Measurements from ENCODE around the gene FLT3.
A peak's percentile ranks its signal among the peaks of the same experiment; 100 is the strongest.

The FLT3 gene

GRCh38 chr13:28138012-28138755 lies 37.8 kb upstream of the FLT3 start, which contains the start of gene PAN3:
PAN3 (plus strand) TSS chr13:28138545; CDS start chr13:28138658, 113 bp downstream.
- TF ChIP-seq CTCF (IDR thresholded peaks at IDR 0.05; ENCODE audit: low read depth, low read length) = peak; percentile 11
- DNase-seq (ENCODE audit: low read depth in 2 of 2) = peak; percentile 92 to 94
- H3K4me3 ChIP-seq (replicated peaks in 1 of 2; ENCODE audit: low read depth in 2 of 2, low read length in 2 of 2) = peak within 1 kb of the TSS; percentile 76 to 84

GRCh38 chr13:28137596-28137995 lies 37.2 kb upstream of the FLT3 start:
- peak overlapping the region; percentile 76 to 84 for H3K4me3 ChIP-seq (replicated peaks in 1 of 2; ENCODE audit: low read depth in 2 of 2, low read length in 2 of 2)
- TF ChIP-seq CTCF (IDR thresholded peaks at IDR 0.05; ENCODE audit: low read depth, low read length) = no peak
- peak; percentile 20 to 22 for DNase-seq (ENCODE audit: low read depth in 2 of 2)

- TF ChIP-seq CTCF (IDR thresholded peaks at IDR 0.05; ENCODE audit: low read depth, low read length) = no peak
- DNase-seq (ENCODE audit: low read depth in 2 of 2) = no peak
- peak overlapping the region in 1 of 2 donors; percentile 84 for H3K4me3 ChIP-seq (replicated peaks in 1 of 2; ENCODE audit: low read depth in 2 of 2, low read length in 2 of 2)
Measured at GRCh38 chr13:28136916-28137315, 36.5 kb upstream of the FLT3 start.

- DNase-seq (ENCODE audit: low read depth in 2 of 2) = no peak
- no peak overlapping the region for H3K4me3 ChIP-seq (replicated peaks in 1 of 2; ENCODE audit: low read depth in 2 of 2, low read length in 2 of 2)
- TF ChIP-seq CTCF (IDR thresholded peaks at IDR 0.05; ENCODE audit: low read depth, low read length) = no peak
Measured at GRCh38 chr13:28131646-28132045, 31.3 kb upstream of the FLT3 start.

GRCh38 chr13:28129911-28130693 lies 29.7 kb upstream of the FLT3 start:
- H3K4me3 ChIP-seq (replicated peaks in 1 of 2; ENCODE audit: low read depth in 2 of 2, low read length in 2 of 2) = no peak overlapping the region
- TF ChIP-seq CTCF (IDR thresholded peaks at IDR 0.05; ENCODE audit: low read depth, low read length) = no peak
- DNase-seq (ENCODE audit: low read depth in 2 of 2) = peak; percentile 5 to 12

- TF ChIP-seq CTCF (IDR thresholded peaks at IDR 0.05; ENCODE audit: low read depth, low read length) = no peak
- no peak overlapping the region for H3K4me3 ChIP-seq (replicated peaks in 1 of 2; ENCODE audit: low read depth in 2 of 2, low read length in 2 of 2)
- DNase-seq (ENCODE audit: low read depth in 2 of 2) = peak in 1 of 2 donors; percentile 3
Measured at GRCh38 chr13:28128926-28129325, 28.6 kb upstream of the FLT3 start.

Data from cardiac fibroblast (primary cell).